ENCODE results near the gene TOB1. TPM values are rescaled to one million over a fixed set of nuclear protein-coding genes. Genes with fewer than 3 reads are reported as not detected.

The TOB1 gene
- total RNA-seq, 4 donors from 2014 or later = 28.8 to 79.7 (median 37.0) TPM

DNA sequence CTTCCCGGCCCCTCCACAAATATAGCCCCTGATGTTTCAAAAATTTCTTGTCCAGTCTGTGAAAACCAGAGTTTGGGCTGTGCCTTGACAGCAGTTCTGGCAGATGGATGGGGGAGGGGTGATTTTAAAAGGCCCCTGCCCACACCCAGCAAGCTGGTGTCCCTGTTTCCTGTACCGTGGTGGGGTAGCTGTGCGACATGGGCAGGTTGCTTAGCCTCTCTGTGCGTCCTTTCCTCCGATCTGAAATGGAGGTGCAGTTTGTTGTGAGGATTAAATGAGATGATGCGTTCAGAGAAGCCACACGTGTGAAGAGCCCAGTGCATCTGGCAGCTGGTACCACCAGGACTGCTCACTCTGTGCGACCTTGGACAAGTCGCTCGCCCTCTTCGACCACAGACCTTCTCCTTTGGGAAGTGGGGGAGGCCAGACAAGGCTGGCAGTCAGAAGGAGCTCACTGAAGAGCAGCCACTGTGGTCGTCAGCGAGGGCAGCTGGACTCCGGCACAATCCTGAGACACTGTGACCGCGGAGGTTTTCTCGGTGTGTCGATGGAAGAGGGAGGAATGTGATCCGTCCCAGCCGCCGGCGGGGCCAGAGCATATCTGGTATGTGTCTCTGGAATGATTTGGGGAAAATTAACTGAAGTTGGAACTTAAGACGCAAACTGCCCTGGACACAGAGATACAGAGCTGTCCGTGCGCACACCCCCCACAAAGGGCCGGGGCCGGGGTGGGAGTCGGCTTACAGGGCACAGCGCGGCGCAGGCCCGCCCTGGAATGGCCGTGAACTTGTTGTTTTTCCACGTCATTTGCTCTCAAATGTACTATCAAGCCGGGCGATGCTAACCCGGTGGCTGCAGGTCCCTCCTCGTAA lies 31.5 kb downstream of the TOB1 start:
- ATAC-seq (ENCODE audit: low FRiP score) (no peak), DNase-seq (ENCODE audit: low spot score) (no peak)
- TF ChIP-seq, protein P1, sequence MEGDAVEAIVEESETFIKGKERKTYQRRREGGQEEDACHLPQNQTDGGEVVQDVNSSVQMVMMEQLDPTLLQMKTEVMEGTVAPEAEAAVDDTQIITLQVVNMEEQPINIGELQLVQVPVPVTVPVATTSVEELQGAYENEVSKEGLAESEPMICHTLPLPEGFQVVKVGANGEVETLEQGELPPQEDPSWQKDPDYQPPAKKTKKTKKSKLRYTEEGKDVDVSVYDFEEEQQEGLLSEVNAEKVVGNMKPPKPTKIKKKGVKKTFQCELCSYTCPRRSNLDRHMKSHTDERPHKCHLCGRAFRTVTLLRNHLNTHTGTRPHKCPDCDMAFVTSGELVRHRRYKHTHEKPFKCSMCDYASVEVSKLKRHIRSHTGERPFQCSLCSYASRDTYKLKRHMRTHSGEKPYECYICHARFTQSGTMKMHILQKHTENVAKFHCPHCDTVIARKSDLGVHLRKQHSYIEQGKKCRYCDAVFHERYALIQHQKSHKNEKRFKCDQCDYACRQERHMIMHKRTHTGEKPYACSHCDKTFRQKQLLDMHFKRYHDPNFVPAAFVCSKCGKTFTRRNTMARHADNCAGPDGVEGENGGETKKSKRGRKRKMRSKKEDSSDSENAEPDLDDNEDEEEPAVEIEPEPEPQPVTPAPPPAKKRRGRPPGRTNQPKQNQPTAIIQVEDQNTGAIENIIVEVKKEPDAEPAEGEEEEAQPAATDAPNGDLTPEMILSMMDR (IDR thresholded peaks at IDR 0.05) = no peak

DNA sequence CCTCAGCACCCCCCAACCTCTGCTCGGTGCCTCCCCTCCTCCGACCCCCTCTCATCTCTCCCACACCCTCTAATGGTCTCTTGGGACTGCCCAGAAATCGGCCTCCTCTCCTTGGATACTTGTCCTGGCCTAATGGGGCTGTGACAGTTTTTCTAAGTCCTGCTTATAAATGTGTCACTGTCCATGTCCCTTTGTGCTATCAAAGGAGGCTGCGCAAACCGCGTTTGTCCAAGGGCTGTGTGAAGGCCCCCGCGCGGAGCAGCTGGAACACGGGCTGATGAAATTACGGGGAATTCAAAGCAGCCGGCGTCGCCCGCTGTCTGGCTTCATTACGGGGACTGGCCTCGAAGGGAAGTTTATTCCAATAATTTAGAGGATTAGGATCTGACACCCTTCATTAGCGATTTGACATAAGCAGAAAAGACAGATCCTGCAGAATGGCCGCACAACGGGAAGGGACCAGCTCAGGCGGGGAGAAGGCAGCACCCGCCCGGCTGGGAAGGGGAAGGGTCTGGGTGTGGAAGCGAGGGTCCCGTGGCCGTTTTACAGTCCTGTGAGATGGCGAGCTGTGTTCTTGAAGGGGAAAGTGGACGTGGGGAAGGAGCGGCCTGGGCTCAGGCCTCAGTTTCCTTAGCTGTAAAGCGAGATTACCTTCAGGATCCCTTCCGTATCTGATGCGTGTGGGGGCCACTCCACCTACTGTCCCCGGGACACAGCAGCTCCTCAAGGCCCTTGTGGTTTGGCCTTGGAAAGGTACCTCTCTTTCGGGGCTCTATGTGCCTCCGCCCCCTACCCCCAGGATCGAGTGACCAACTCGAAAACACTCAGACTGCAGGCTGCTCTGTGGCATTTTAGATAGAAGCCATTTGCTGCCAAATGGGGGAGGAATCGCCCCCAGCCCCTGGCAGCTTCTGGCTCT lies 32.4 kb downstream of the TOB1 start:
- TF ChIP-seq, protein P1 (IDR thresholded peaks at IDR 0.05) = no peak
- ATAC-seq (ENCODE audit: low FRiP score) = no peak
- DNase-seq (ENCODE audit: low spot score) = no peak

DNA sequence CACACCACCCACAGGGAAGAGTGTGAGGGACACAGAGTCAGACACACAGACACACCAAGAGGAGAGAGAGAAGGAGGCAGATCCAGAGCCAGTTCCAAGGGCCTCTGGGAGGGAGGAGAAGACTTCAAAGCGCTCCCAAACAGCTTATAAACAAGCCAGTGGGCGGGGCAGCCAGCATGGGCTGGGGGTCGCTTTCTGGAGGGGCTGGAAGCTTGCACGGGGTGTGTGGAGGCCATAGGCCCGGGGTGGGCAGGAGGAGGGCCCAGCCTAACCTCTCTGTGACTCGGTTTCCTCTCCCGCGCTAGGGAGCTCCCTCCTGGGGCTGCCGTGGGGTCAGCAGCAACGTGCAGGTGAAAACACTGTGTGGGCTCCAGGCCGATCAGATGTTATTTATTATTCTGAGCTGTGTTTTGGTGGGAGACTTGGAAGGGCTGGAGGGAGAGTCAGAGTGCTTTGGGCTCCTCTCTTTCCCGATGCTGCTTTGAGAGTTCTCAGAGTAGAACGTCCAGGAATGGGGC lies 33.2 kb downstream of the TOB1 start:
- no peak for ATAC-seq (ENCODE audit: low FRiP score)
- TF ChIP-seq, protein P1 (IDR thresholded peaks at IDR 0.05) = no peak
- DNase-seq (ENCODE audit: low spot score) = no peak

DNA sequence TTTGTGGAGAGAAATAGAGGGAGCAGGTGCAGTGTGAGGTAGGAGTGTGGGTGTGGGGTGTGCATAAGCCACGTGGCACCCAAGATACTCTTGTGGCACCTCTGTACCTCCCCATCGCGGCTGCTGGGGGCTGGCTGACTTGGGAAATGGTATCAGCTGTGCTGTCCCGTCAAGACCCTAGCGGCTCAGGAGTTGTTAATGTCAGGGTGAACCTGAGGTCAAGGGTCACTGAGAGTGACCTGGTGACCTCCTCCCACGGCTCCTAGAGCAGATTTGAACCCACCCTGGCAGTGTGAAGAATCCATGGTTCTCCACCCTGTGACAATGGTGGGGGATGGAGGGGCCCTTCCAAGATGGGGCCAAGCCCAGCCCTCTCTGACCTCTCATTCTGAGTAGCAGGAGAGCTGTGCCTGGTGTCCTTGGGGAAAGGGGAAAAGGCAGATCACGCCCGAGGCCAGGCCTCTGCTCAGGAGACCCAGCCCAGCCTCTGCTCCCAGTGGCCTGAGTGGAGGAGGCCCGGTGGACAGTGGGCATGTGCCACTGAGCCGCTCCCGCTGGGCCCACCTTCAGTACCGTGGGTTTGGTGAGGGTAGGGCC lies 33.8 kb downstream of the TOB1 start:
- ATAC-seq (ENCODE audit: low FRiP score) (no peak), DNase-seq (ENCODE audit: low spot score) (no peak)
- TF ChIP-seq, protein P1 (IDR thresholded peaks at IDR 0.05) = no peak

DNA sequence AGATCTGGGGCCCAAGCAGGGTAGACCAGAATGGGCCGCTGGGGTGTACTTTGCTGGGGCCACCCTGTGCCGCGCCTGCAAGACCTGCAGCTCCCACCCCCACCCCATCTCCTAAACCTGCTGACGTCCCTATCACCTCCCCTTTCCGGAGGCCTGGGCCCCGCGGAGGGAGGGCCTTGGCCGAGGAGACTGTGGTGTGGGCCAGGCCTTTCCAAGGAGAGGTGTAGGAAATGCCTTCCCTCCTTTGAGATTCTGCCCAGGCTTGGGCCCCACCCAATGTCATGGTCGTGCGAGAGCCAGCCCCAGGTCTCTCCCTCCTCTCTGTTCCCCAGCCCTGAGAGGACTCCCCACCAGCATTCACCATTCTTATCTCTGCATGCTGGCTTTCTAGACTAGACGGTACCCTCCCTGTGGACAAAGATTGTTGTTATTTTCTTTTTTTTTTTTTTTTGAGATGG lies 34.7 kb downstream of the TOB1 start:
- TF ChIP-seq, protein P1 (IDR thresholded peaks at IDR 0.05) = no peak
- no peak for ATAC-seq (ENCODE audit: low FRiP score)
- DNase-seq (ENCODE audit: low spot score) = no peak

DNA sequence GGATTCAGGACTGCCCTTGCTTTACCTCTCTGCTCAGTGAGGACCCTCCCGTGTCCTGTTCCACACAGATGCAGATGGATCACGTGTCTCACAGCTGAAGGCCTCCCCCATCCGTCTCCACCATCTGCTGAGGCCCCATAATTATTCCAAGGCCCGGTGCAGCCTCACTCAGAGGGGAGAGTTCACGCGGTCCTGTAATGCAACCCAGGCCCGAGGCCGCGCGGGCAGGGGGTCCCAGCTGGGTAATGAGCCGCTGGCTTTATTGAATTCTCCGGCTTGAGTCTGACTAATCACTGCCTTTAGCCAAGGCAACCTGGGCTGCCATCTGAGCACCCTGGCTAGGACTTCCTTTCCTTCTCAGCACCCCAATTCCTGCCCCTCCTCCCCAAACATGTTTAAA lies 35.2 kb downstream of the TOB1 start:
- TF ChIP-seq, protein P1 (IDR thresholded peaks at IDR 0.05) = no peak
- no peak for ATAC-seq (ENCODE audit: low FRiP score)
- DNase-seq (ENCODE audit: low spot score) = no peak
